Right lobe of liver (tissue), 6 donors: ENCODE results near the gene CEP126. TPM values are rescaled to one million over a fixed set of nuclear protein-coding genes. Genes with fewer than 3 reads are reported as not detected.
A peak's percentile ranks its signal among the peaks of the same experiment; 100 is the strongest.

Experiments
- ATAC-seq, 4 donors: fragments of 200-7000 bp; cut with Tn5 transposase; one replicate each; pipeline ENCODE4 v1.9.1; 2020; ENCODE audit warnings: mild to moderate bottlenecking in 4 of 4, moderate library complexity in 4 of 4
- DNase-seq, 3 donors: peaks; one replicate each; pipeline ENCODE4 v3.0.0-alpha.2; 2020
- H3K27ac ChIP-seq, 3 donors: fragments of 200-600 bp; one replicate each; pipeline ENCODE4 v1.8.0; 2022
- H3K27me3 ChIP-seq, 2 donors: fragments of 200-600 bp; one replicate each; pipeline ENCODE4 v1.8.0; 2022
- H3K36me3 ChIP-seq, 4 donors: fragments of 200-600 bp; sonication (generic) in 1 of 4; one replicate each; pipeline versions ENCODE4 v1.5.1 to v1.8.0; 2017 to 2022; ENCODE audit warnings: control low read depth in 1 of 4
- H3K4me1 ChIP-seq, 4 donors: fragments of 200-600 bp; sonication (generic) in 1 of 4; one replicate each; pipeline versions ENCODE4 v1.5.1 to v1.8.0; 2017 to 2022; ENCODE audit warnings: control low read depth in 1 of 4
- H3K4me3 ChIP-seq, 3 donors: fragments of 200-600 bp; one replicate each; pipeline ENCODE4 v1.8.0; 2022
- H3K9me3 ChIP-seq, 4 donors: fragments of 200-600 bp; sonication (generic) in 1 of 4; one replicate each; pipeline versions ENCODE4 v1.5.1 to v1.8.0; 2017 to 2022; ENCODE audit warnings: control low read depth in 1 of 4
- POLR2A ChIP-seq: fragments of 450-650 bp; IDR thresholded peaks from one replicate; pipeline ENCODE4 v1.6.1; 2017; ENCODE audit warnings: antibody characterized with exemption, mild to moderate bottlenecking
- WGBS: methylation state at CpG from one replicate; pipeline ENCODE4 v1.1.6; 2018; ENCODE audit warnings: low coverage, low lambda C conversion rate; ENCODE audit not compliant: insufficient coverage; ENCODE audit errors: missing lambda C conversion rate; 5-methylcytosine and 5-hydroxymethylcytosine counted together
- intact Hi-C, 2 donors: fragments of 100-400 bp; cut with DNase I; formaldehyde crosslinking; loops; one replicate each; pipeline versions ENCODE4 v1.11.2 to v1.14.1; 2022
- total RNA-seq, 6 experiments: library from RNA; depleted of rRNA in 2 of 6; stranded (reverse); fragments of >200 nt in 2 of 6; fragmentation: NEBNext Ultra II Directional in 3 of 6; extraction: Animal tissue kit (Norgen Biotek cat#: 25700) in 3 of 6; gene quantifications; one replicate each; pipeline versions ENCODE4 v1.1.0 to v1.2.4, GENCODE V29; 2016 to 2023
- TF ChIP-seq, protein P1 (sequence below), 4 donors: fragments of 200-600 bp in 3 of 4; fragments of 450-650 bp in 1 of 4; IDR thresholded peaks; one replicate each; pipeline versions ENCODE4 v1.5.1 to v1.8.0; 2016 to 2022; ENCODE audit warnings: antibody characterized with exemption in 4 of 4, mild to moderate bottlenecking in 2 of 4
- donor health status: DM: no; HTN: yes; CAD: no.
- donor health status: DM: no; HTN: no; CAD: no.
- donor health status: DM: no; HTN: no; CAD: no.
- donor health status: DM: no; HTN: yes; CAD: no.
- donor health status: DM: no; HTN: yes; CAD: no.

The CEP126 gene
- total RNA-seq, 6 experiments from 2014 or later = 0.04 to 0.49 (median 0.12) TPM

DNA sequence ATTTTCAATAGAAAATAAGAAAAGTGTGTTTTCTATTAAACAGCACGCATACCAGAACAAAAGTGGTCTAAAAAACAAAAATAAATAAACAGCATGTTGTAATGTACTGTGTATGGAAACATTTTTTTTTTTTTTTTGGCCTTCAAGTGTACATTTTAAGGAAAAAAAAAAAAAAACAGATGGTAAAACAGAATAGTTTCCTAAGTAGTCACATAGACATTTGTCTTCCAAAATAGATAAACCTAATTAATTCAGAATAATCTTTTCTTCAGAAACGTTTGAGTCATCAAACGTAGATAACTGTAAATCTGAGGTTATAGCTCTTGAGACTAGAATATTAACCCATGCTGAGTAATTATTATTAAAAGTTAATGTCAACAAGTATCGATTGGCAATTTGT, 132.0 kb downstream of the CEP126 start:
- DNase-seq = no peak
- TF ChIP-seq, protein P1, sequence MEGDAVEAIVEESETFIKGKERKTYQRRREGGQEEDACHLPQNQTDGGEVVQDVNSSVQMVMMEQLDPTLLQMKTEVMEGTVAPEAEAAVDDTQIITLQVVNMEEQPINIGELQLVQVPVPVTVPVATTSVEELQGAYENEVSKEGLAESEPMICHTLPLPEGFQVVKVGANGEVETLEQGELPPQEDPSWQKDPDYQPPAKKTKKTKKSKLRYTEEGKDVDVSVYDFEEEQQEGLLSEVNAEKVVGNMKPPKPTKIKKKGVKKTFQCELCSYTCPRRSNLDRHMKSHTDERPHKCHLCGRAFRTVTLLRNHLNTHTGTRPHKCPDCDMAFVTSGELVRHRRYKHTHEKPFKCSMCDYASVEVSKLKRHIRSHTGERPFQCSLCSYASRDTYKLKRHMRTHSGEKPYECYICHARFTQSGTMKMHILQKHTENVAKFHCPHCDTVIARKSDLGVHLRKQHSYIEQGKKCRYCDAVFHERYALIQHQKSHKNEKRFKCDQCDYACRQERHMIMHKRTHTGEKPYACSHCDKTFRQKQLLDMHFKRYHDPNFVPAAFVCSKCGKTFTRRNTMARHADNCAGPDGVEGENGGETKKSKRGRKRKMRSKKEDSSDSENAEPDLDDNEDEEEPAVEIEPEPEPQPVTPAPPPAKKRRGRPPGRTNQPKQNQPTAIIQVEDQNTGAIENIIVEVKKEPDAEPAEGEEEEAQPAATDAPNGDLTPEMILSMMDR (IDR thresholded peaks at IDR 0.05) = no peak
- no peak for TF ChIP-seq POLR2A
- 28% methylated on average over 4 of the region's 4 CpGs for WGBS
- peak overlapping the region; percentile 16 to 35 (median 17) for H3K4me3 ChIP-seq
- H3K27me3 ChIP-seq = peaks cover 0 to 7% of the 10 kb centered on the region in 2 donors
- no peak overlapping the region for H3K27ac ChIP-seq
- no peaks in the 10 kb centered on the region for H3K36me3 ChIP-seq
- intact Hi-C loops = no loop called here
- H3K9me3 ChIP-seq = no peaks in the 10 kb centered on the region
- no peak for ATAC-seq
- H3K4me1 ChIP-seq = peaks cover 0 to 10% (median 0%) of the 10 kb centered on the region in 4 donors

DNA sequence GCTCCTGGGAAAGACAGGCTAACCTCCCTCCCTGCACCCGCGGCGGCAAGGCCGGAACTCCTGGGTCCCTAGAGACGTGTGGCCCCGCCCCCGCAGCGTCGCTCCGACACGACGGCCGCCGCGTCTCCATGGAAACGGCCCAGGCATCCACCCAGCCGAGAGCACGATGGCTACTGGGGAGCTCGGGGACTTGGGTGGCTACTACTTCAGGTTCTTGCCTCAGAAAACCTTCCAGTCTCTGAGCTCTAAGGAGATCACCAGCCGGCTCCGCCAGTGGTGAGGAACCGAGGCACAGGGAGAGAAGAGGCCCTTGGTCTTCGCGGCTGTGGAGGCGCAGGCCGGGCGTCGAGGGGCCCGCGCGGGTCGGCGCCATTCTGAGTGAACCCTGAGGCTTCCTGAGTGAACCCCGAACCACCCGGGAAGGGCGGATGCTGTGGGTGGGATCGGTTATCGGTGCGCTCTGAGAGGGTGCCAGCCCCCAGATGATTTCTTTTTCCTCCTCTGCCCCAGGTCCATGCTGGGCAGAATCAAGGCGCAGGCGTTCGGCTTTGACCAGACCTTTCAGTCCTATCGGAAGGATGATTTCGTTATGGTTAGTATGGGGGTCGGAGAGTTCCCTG, 132.6 kb downstream of the CEP126 start, which contains the start of gene CFAP300:
TSS of gene CFAP300 (plus strand) at position 133 of the 620 bp plus-strand sequence. CDS start at position 167, 34 bp downstream.
- ATAC-seq = peak in 3 of 4 donors; percentile 44 to 54 (median 46)
- peak; percentile 41 to 61 (median 49) for DNase-seq
- H3K4me1 ChIP-seq = peaks cover 0 to 10% (median 0%) of the 10 kb centered on the region in 4 donors
- no peaks in the 10 kb centered on the region for H3K36me3 ChIP-seq
- 9% methylated on average over 10 of the region's 45 CpGs for WGBS
- TF ChIP-seq POLR2A = no peak
- TF ChIP-seq, protein P1 (IDR thresholded peaks at IDR 0.05) = no peak
- intact Hi-C loops = no loop called here
- H3K4me3 ChIP-seq = peak within 1 kb of the TSS; percentile 16 to 35 (median 17)
- H3K27me3 ChIP-seq = peaks cover 0 to 7% of the 10 kb centered on the region in 2 donors
- H3K9me3 ChIP-seq = no peaks in the 10 kb centered on the region
- no peak within 1 kb of the TSS for H3K27ac ChIP-seq

Other genes starting within 250 kb of the CEP126 start
- not detected for gene ANGPTL5, start 1.5 kb downstream of the CEP126 start, total RNA-seq
- not detected for gene CFAP300, start 132.4 kb downstream of the CEP126 start, total RNA-seq
- 10 to 100 TPM; 17.9 to 60.5 (median 36.3) TPM for gene YAP1, start 195.4 kb downstream of the CEP126 start, total RNA-seq